K562 (cell line): Measurements from ENCODE around the gene AMFR. TPM values are rescaled to one million over a fixed set of nuclear protein-coding genes. Genes with fewer than 3 reads are reported as not detected.
A peak's percentile ranks its signal among the peaks of the same experiment; 100 is the strongest.

Experiments
- ATAC-seq: fragments of 200-7000 bp; cut with Tn5 transposase; 3 replicates; pipeline ENCODE4 v1.9.1; 2020; ENCODE audit warnings: moderate library complexity
- BruUV-seq: library from RNA; stranded (reverse); fragments of 400-500 nt; replicated peaks from 2 replicates; lab custom pipeline; 2021; lab: Mats Ljungman, UMichigan
- CTCF ChIA-PET: fragments of 300-600 bp; formaldehyde crosslinking; extraction: SDS; loops from one replicate; lab custom pipeline; 2021; ENCODE audit warnings: low intra/inter-chr PET ratio; lab: Yijun Ruan, JAX
- POLR2A ChIA-PET: fragments of 300-600, 350-650 bp; sonication (Branson Sonifier 250); formaldehyde crosslinking; extraction: SDS; loops from one replicate; lab custom pipeline; 2021; ENCODE audit warnings: antibody characterized with exemption, inconsistent platforms; lab: Yijun Ruan, JAX
- DNase-seq, 4 experiments: peaks; one replicate each; pipeline versions ENCODE4 v3.0.0 to v3.0.0-alpha.2; 2011 to 2018; ENCODE audit warnings: low spot score in 3 of 4, mixed read lengths in 3 of 4; ENCODE audit errors: extremely low read depth in 1 of 4
- FAIRE-seq: peaks from 2 replicates; lab custom pipeline; 2011; peaks lifted over from hg19 to GRCh38; lab: Jason Lieb, UNC
- H2AFZ ChIP-seq: 2 replicates; pipeline ENCODE4 v1.6.0; 2011; ENCODE audit warnings: low read depth, low read length, control low read depth, inconsistent platforms
- H3K27ac ChIP-seq: fragments of 200-600 bp; 3 replicates; pipeline ENCODE4 v1.8.0; 2011; ENCODE audit warnings: low read depth, mild to moderate bottlenecking, control low read depth, inconsistent platforms, low read length, moderate library complexity, mixed read lengths; ENCODE audit errors: extremely low read depth
- H3K27me3 ChIP-seq, 2 experiments: fragments of 300-600 bp in 1 of 2; 2 replicates in 1 of 2; 3 replicates in 1 of 2; pipeline versions ENCODE4 v1.6.0 to v1.8.0; 2011; ENCODE audit warnings: inconsistent platforms in 2 of 2, low read length in 2 of 2, mild to moderate bottlenecking in 1 of 2, mixed read lengths in 1 of 2, moderate library complexity in 1 of 2; ENCODE audit not compliant: control insufficient read depth in 2 of 2, insufficient read depth in 2 of 2
- H3K36me3 ChIP-seq: fragments of 300-600 bp; 3 replicates; pipeline ENCODE4 v1.8.0; 2011; ENCODE audit warnings: mild to moderate bottlenecking, low read length, inconsistent platforms; ENCODE audit not compliant: control insufficient read depth, insufficient read depth
- H3K4me1 ChIP-seq, 2 experiments: fragments of 200-600 bp in 1 of 2; replicated peaks in 1 of 2; 2 replicates in 1 of 2; 3 replicates in 1 of 2; pipeline versions ENCODE4 v1.5.1 to v1.8.0; 2011; ENCODE audit warnings: inconsistent platforms in 2 of 2, low read length in 2 of 2, mild to moderate bottlenecking in 1 of 2, mixed read lengths in 1 of 2, moderate library complexity in 1 of 2; ENCODE audit not compliant: control insufficient read depth in 2 of 2, insufficient read depth in 2 of 2
- H3K4me2 ChIP-seq: 2 replicates; pipeline ENCODE4 v1.6.1; 2011; ENCODE audit warnings: low read length, control low read depth, inconsistent platforms, mixed read lengths; ENCODE audit not compliant: insufficient read depth
- H3K4me3 ChIP-seq: fragments of 200-600 bp; sonication (generic), shearing (Covaris generic); 2 replicates; pipeline ENCODE4 v1.5.1; 2016; ENCODE audit warnings: control low read depth, inconsistent platforms
- H3K79me2 ChIP-seq: fragments of 200-600 bp; 3 replicates; pipeline ENCODE4 v1.8.0; 2011; ENCODE audit warnings: low read length, inconsistent platforms; ENCODE audit not compliant: control insufficient read depth, insufficient read depth
- H3K9ac ChIP-seq, 2 experiments: 2 replicates each; pipeline versions ENCODE4 v1.6.0 to v1.6.1; 2011; ENCODE audit warnings: low read depth in 2 of 2, low read length in 2 of 2, control low read depth in 1 of 2, inconsistent platforms in 1 of 2, mild to moderate bottlenecking in 1 of 2, mixed read lengths in 1 of 2; ENCODE audit not compliant: insufficient read depth in 1 of 2
- H3K9me1 ChIP-seq: one replicate; pipeline ENCODE4 v1.6.0; 2011; ENCODE audit warnings: inconsistent platforms, mild to moderate bottlenecking, low read length, moderate library complexity; ENCODE audit not compliant: control insufficient read depth, insufficient read depth
- H3K9me3 ChIP-seq: replicated peaks from 2 replicates; pipeline ENCODE4 v1.5.1; 2011; ENCODE audit warnings: low read depth, low read length, inconsistent platforms; ENCODE audit not compliant: control insufficient read depth, insufficient read depth
- H4K20me1 ChIP-seq: replicated peaks from 2 replicates; pipeline ENCODE4 v1.6.1; 2011; ENCODE audit warnings: low read length, inconsistent platforms, mixed read lengths; ENCODE audit not compliant: control insufficient read depth, insufficient read depth
- CBFA2T2 ChIP-seq: fragments of 450-650 bp; conservative IDR thresholded peaks from 2 replicates; pipeline ENCODE4 v1.6.1; 2017; ENCODE audit warnings: mild to moderate bottlenecking
- CCNT2 ChIP-seq: IDR thresholded peaks from 2 replicates; pipeline ENCODE4 v1.6.1; 2011; ENCODE audit warnings: borderline replicate concordance, low read depth, mild to moderate bottlenecking, moderate library complexity, mixed read lengths, low read length; ENCODE audit not compliant: insufficient read length; ENCODE audit errors: extremely low read depth
- HDAC3 ChIP-seq: fragments of 450-650 bp; IDR thresholded peaks from 2 replicates; pipeline ENCODE4 v1.6.1; 2018; ENCODE audit warnings: borderline replicate concordance, mild to moderate bottlenecking, moderate library complexity; ENCODE audit not compliant: partially characterized antibody
- HIVEP1 ChIP-seq: fragments of 250-450 bp; sonication (Bioruptor Pico); IDR thresholded peaks from 2 replicates; pipeline ENCODE4 v1.4.0; 2020; ENCODE audit warnings: mild to moderate bottlenecking
- JUND ChIP-seq, 2 experiments: IDR thresholded peaks; 2 replicates in 1 of 2; 3 replicates in 1 of 2; pipeline ENCODE4 v1.6.1; 2011; ENCODE audit warnings: borderline replicate concordance in 2 of 2, low read depth in 2 of 2, low read length in 2 of 2, improper control_type of control experiment in 1 of 2, missing biosample characterization in 1 of 2, missing genetic modification characterization in 1 of 2, missing genetic modification reagents in 1 of 2
- L3MBTL2 ChIP-seq: fragments of 450-650 bp; IDR thresholded peaks from 2 replicates; pipeline ENCODE4 v1.6.1; 2016; ENCODE audit warnings: mild to moderate bottlenecking, moderate library complexity
- MEIS2 ChIP-seq: fragments of 450-650 bp; IDR thresholded peaks from 2 replicates; pipeline ENCODE4 v1.6.1; 2014; ENCODE audit warnings: mild to moderate bottlenecking; ENCODE audit not compliant: partially characterized antibody
- MXI1 ChIP-seq: IDR thresholded peaks from 2 replicates; pipeline ENCODE4 v1.6.1; 2011; ENCODE audit warnings: low read depth, mild to moderate bottlenecking, improper control_type of control experiment, low read length
- NONO ChIP-seq, 2 experiments: fragments of 200-400 bp in 1 of 2; fragments of 450-650 bp in 1 of 2; formaldehyde crosslinking in 1 of 2; IDR thresholded peaks; 2 replicates each; pipeline ENCODE4 v1.6.1; 2017; ENCODE audit warnings: low read depth in 2 of 2, mild to moderate bottlenecking in 2 of 2, moderate library complexity in 2 of 2, low read length in 1 of 2
- PTTG1 ChIP-seq: fragments of 450-650 bp; IDR thresholded peaks from 2 replicates; pipeline ENCODE4 v1.6.1; 2016; ENCODE audit warnings: low read depth, mild to moderate bottlenecking, missing genetic modification characterization, missing compliant biosample characterization
- RBFOX2 ChIP-seq: fragments of 200-400 bp; formaldehyde crosslinking; IDR thresholded peaks from 2 replicates; pipeline ENCODE4 v1.6.1; 2017; ENCODE audit warnings: low read depth, mild to moderate bottlenecking, low read length, moderate library complexity
- SIN3B ChIP-seq: fragments of 450-650 bp; IDR thresholded peaks from 2 replicates; pipeline ENCODE4 v1.6.1; 2017; ENCODE audit warnings: low read depth, mild to moderate bottlenecking, moderate library complexity
- TRIM28 ChIP-seq: fragments of 450-650 bp; IDR thresholded peaks from 2 replicates; pipeline ENCODE4 v1.6.1; 2017
- XRCC3 ChIP-seq: fragments of 450-650 bp; IDR thresholded peaks from 2 replicates; pipeline ENCODE4 v1.6.1; 2017; ENCODE audit warnings: mild to moderate bottlenecking, moderate library complexity
- ZKSCAN1 ChIP-seq: fragments of 150-350 bp; IDR thresholded peaks from 2 replicates; pipeline ENCODE4 v1.6.1; 2016; ENCODE audit warnings: low read depth, low read length
- ZNF174 ChIP-seq: fragments of 250-450 bp; sonication (Bioruptor Pico); IDR thresholded peaks from 2 replicates; pipeline ENCODE4 v1.4.0; 2020; ENCODE audit warnings: mild to moderate bottlenecking
- ZNF551 ChIP-seq: fragments of 250-450 bp; sonication (Bioruptor Pico); IDR thresholded peaks from 2 replicates; pipeline ENCODE4 v1.5.0; 2021; ENCODE audit warnings: mild to moderate bottlenecking, moderate library complexity
- WGBS: fragments of 100-300 bp; shearing (Covaris generic); methylation state at CpG from one replicate; pipeline ENCODE4 v1.1.6; 2016; ENCODE audit warnings: low coverage, mixed read lengths; ENCODE audit not compliant: insufficient coverage; ENCODE audit errors: missing lambda C conversion rate; 5-methylcytosine and 5-hydroxymethylcytosine counted together
- in situ Hi-C: fragments of 300-500 bp; cut with MboI; formaldehyde crosslinking; loops from 4 replicates; pipeline ENCODE4 v1.15.0; 2018; ENCODE audit warnings: inconsistent platforms, mixed read lengths
- intact Hi-C: fragments of 100-400 bp; cut with micrococcal nuclease; formaldehyde crosslinking; loops from 2 replicates; pipeline ENCODE4 v1.14.2; 2022
- polyA plus RNA-seq, 8 experiments: library from polyadenylated mRNA; depleted of rRNA in 4 of 8; stranded (reverse) in 5 of 8; unstranded in 3 of 8; fragments of >200 nt; fragmentation: Nextera tagmentation in 2 of 8; fragmentation: Illumina TruSeq in 1 of 8; extraction: Ambion mirVana in 2 of 8; extraction: Trizol in 1 of 8; gene quantifications; 2 replicates each; pipeline versions ENCODE4 v1.2.1 to v1.2.3, GENCODE V29; 2011 to 2014; ENCODE audit warnings: inconsistent platforms in 1 of 8, missing spikeins in 1 of 8
- total RNA-seq, 7 experiments: library from RNA; depleted of rRNA in 6 of 7; stranded (reverse); fragments of >200 nt in 6 of 7; fragmentation: Illumina TruSeq in 2 of 7; extraction: Trizol in 2 of 7; gene quantifications; 2 replicates each; pipeline versions ENCODE4 v1.2.1 to v1.2.3, GENCODE V29; 2011 to 2021; ENCODE audit warnings: low replicate concordance in 1 of 7
- TF ChIP-seq, protein P1 (sequence below): sonication (generic); formaldehyde crosslinking; IDR thresholded peaks from 2 replicates; pipeline ENCODE4 v1.8.0; 2022; ENCODE audit warnings: missing genetic modification reagents, mild to moderate bottlenecking, borderline replicate concordance
- TF ChIP-seq, protein P2 (sequence below), 2 experiments: fragments of 250-450 bp in 1 of 2; fragments of 450-650 bp in 1 of 2; sonication (Bioruptor Pico) in 1 of 2; IDR thresholded peaks; 2 replicates each; pipeline versions ENCODE4 v1.6.1 to v1.8.0; 2016 to 2021; ENCODE audit warnings: mild to moderate bottlenecking in 2 of 2, moderate library complexity in 2 of 2, missing compliant biosample characterization in 1 of 2, missing genetic modification characterization in 1 of 2

The AMFR gene
- total and polyA plus RNA-seq, 9 of the 15 experiments (the other 6 are each of a cell fraction or from before 2014, with no cell fraction given): 15.6 to 113 (median 58.4) TPM

DNA sequence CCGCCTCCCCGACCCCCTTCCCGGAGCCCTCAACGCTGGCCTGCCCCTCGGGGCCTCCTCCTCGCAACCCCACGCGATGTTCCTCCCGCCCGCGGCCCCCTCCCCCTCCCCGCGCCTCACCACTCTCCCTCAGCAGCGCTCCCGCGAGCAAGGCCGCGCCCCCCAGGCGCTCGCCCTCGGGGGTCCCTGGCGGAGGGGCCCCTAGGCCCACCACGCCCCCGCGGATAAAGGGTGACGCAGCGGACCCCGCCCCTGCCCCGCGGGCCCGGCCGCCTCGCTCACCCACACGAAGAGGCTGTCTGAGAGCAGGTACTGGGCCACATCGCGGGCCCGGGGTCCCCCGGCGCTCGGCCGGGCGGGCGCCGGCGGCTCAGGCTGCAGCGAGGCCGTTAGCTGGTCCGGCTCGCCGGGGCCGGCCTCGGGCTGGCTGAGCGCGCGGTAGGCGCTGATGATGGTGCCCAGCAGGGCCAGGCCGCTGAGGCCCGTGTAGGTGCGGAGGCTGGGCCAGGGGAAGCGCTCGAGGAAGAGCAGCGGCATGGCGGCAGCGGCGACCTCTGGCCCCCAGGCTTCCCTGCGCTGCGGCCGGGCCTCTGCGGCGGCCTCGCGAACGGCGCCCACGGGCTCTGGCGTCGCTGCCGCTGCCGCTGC lies 430 bp downstream of the AMFR start:
- H3K9me1 ChIP-seq: no peaks in the 10 kb centered on the region
- ChIA-PET POLR2A (interaction anchor here (0.7 to 2.1 kb wide), 2 partner anchors 26 to 133 kb away, joined by 3 to 6 read pairs; partner anchors contain the start of genes NUDT21 and OGFOD1), CTCF (interaction anchor here (0.5 kb wide), 1 partner anchor 107 kb away, joined by 4 read pairs; no protein-coding TSS in a partner anchor)
- peak overlapping the region; percentile 85 for H3K27ac ChIP-seq
- FAIRE-seq: no peak
- peaks cover 53% of the 10 kb centered on the region for H3K79me2 ChIP-seq
- peak overlapping the region; percentile 70 to 94; a peak in 3 of 4 replicates for H3K9ac ChIP-seq
- peak overlapping the region; percentile 79; the same call in 1 of the 2 replicates for H3K4me2 ChIP-seq
- H3K4me3 ChIP-seq: peak overlapping the region; percentile 90
- H2AFZ ChIP-seq: peak overlapping the region; percentile 69; the same call in 1 of the 2 replicates
- H3K9me3 ChIP-seq: no peaks in the 10 kb centered on the region
- 0% methylated on average over 29 of the region's 79 CpGs for WGBS
- H4K20me1 ChIP-seq: peaks cover 12% of the 10 kb centered on the region; the same call in 1 of the 2 replicates
- intact Hi-C loops: loop anchor here (2.0 to 5.0 kb wide), 2 partner anchors 68 to 93 kb away; no protein-coding TSS in a partner anchor
- peak; percentile 39 for ATAC-seq
- peaks cover 23 to 42% of the 10 kb centered on the region in 2 experiments for H3K4me1 ChIP-seq
- no peaks in the 10 kb centered on the region for H3K27me3 ChIP-seq
- BruUV-seq: no TSS peak
- H3K36me3 ChIP-seq: peaks cover 13% of the 10 kb centered on the region; the same call in 2 of the 3 replicates
- in situ Hi-C loops: no loop called here
- DNase-seq: peak; percentile 38 to 79 (median 60)
- no peak for TF ChIP-seq PTTG1 (tag)
- no peak for TF ChIP-seq MEIS2
- TF ChIP-seq, protein P1, sequence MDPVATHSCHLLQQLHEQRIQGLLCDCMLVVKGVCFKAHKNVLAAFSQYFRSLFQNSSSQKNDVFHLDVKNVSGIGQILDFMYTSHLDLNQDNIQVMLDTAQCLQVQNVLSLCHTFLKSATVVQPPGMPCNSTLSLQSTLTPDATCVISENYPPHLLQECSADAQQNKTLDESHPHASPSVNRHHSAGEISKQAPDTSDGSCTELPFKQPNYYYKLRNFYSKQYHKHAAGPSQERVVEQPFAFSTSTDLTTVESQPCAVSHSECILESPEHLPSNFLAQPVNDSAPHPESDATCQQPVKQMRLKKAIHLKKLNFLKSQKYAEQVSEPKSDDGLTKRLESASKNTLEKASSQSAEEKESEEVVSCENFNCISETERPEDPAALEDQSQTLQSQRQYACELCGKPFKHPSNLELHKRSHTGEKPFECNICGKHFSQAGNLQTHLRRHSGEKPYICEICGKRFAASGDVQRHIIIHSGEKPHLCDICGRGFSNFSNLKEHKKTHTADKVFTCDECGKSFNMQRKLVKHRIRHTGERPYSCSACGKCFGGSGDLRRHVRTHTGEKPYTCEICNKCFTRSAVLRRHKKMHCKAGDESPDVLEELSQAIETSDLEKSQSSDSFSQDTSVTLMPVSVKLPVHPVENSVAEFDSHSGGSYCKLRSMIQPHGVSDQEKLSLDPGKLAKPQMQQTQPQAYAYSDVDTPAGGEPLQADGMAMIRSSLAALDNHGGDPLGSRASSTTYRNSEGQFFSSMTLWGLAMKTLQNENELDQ: no peak
- no peak for TF ChIP-seq TRIM28
- no peak for TF ChIP-seq HIVEP1 (CRISPR knock-in tag)
- no peak for TF ChIP-seq ZNF174
- no peak for TF ChIP-seq HDAC3
- no peak for TF ChIP-seq ZKSCAN1
- peak; percentile 39; the same call in 1 of the 2 replicates for TF ChIP-seq SIN3B
- TF ChIP-seq JUND (IDR thresholded peaks at IDR 0.05; ENCODE audit: borderline replicate concordance, low read depth, low read length): no peak
- no peak for TF ChIP-seq JUND (tag; IDR thresholded peaks at IDR 0.05; ENCODE audit: borderline replicate concordance, low read depth, low read length)
- peak; percentile 21 for TF ChIP-seq CCNT2
- peak; percentile 71 for TF ChIP-seq RBFOX2
- TF ChIP-seq MXI1: no peak
- TF ChIP-seq, protein P2, sequence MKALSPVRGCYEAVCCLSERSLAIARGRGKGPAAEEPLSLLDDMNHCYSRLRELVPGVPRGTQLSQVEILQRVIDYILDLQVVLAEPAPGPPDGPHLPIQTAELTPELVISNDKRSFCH (CRISPR knock-in tag; IDR thresholded peaks at IDR 0.05): no peak
- TF ChIP-seq, protein P2 (tag; IDR thresholded peaks at IDR 0.05): no peak
- no peak for TF ChIP-seq XRCC3
- no peak for TF ChIP-seq ZNF551 (CRISPR knock-in tag)
- TF ChIP-seq NONO (IDR thresholded peaks at IDR 0.05; ENCODE audit: low read depth in 2 of 2, low read length in 1 of 2): peak; percentile 12 to 51; a peak in 1 of 4 replicates
- 0 out of 2 replicates have a peak, but pooled peaks have one; percentile 11 for TF ChIP-seq L3MBTL2
- TF ChIP-seq CBFA2T2: no peak
